ENCODE results near the gene ZNF408. TPM values are rescaled to one million over a fixed set of nuclear protein-coding genes. Genes with fewer than 3 reads are reported as not detected.

Gene ZNF408
- total RNA-seq (2021) (13.3 to 16.0 TPM (median 15.2 TPM) in 3 replicates), Bru-seq, nascent RNA (percentile 81 among the genes with signal in this experiment)
- long read RNA-seq, experiment 1, transcript ZNF408-201 (5 exons, 2,442 nt), result major isoform, 47 of 54 reads
- long read RNA-seq, experiment 1, partial matches to known transcripts, result 2 of 54 reads
- long read RNA-seq, experiment 1, other reads (novel, unspliced or antisense), result 4 of 54 reads
- long read RNA-seq, experiment 2, transcript ZNF408-201 (5 exons, 2,442 nt), result major isoform, 7 of 14 reads
- long read RNA-seq, experiment 2, partial matches to known transcripts, result 2 of 14 reads
- long read RNA-seq, experiment 2, other reads (novel, unspliced or antisense), result 5 of 14 reads
- long read RNA-seq, experiment 3, transcript ZNF408-201 (5 exons, 2,442 nt), result major isoform, 10 of 10 reads
- long read RNA-seq, experiment 3, partial matches to known transcripts, result 0 of 10 reads
- long read RNA-seq, experiment 3, other reads (novel, unspliced or antisense), result 0 of 10 reads

DNA sequence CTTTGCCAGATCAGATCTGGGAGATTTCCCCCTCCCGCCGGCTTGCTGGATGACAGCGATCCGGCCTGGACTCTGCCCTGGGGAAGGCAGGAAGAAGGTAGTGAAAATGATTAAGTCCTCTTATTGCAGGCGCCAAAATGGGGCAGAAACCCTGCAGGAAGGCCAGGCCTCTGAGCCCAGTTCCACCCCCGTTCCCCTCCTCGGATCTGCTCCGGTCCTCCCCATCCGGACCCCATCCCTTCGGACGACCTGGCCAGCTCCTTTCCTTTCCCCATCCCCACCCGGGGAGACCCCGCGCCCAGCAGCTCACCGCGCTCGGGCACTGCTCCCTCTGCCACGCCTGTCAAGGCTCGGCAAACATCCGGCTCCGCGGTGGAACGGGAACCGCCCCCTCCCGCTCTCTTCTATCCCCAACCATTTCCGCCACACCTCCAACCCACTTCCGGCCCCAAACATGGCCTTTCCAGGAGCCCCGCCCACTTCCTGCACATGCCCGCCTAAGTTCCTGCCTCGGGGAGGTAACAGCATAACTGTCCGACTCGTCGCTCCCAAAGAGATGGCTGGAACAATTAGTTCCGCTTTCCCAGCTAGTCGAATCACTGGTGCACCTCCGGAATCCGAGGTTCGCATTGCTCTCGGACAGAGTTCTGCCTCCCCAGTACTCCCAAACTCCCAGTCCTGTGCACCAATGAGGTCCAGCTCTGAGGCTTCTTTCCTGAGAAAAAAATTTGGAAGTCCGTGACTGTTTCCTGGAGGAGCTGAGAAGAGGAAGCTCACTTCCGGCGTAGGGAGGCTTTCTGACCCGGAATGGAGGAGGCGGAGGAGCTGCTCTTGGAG is at the start of gene ZNF408, which contains the start of gene ARHGAP1:
TSS of gene ZNF408 (plus strand) at position 791 of the 837 bp plus-strand sequence. CDS start at position 808, 17 bp downstream.
TSS of gene ARHGAP1 (minus strand) at position 379 of the 837 bp plus-strand sequence. CDS start 4,512 bp downstream, outside the sequence.
- peaks cover 29% of the 10 kb centered on the region for H3K36me3 Mint-ChIP-seq
- H3K27me3 Mint-ChIP-seq (ENCODE audit: low read depth), result no peaks in the 10 kb centered on the region
- POLR2A ChIA-PET, result interaction anchor here (0.6 to 1.0 kb wide), 4 partner anchors 19 to 514 kb away, joined by 3 to 6 read pairs (median 4); partner anchors contain the start of genes DDB2 and F2
- ATAC-seq (peak; percentile 89), DNase-seq (ENCODE audit: low spot score) (peak; percentile 99)
- H3K4me1 Mint-ChIP-seq, result peaks cover 11% of the 10 kb centered on the region
- peak within 1 kb of the TSS; percentile 98 for H3K4me3 Mint-ChIP-seq
- CTCF ChIA-PET, result interaction anchor here (0.8 to 2.4 kb wide), 13 partner anchors 13 to 479 kb away, joined by 3 to 8 read pairs (median 4); no protein-coding TSS in a partner anchor
- peak within 1 kb of the TSS; percentile 100 for H3K27ac Mint-ChIP-seq
- H3K9me3 Mint-ChIP-seq, result no peaks in the 10 kb centered on the region
- TF ChIP-seq, protein P1, sequence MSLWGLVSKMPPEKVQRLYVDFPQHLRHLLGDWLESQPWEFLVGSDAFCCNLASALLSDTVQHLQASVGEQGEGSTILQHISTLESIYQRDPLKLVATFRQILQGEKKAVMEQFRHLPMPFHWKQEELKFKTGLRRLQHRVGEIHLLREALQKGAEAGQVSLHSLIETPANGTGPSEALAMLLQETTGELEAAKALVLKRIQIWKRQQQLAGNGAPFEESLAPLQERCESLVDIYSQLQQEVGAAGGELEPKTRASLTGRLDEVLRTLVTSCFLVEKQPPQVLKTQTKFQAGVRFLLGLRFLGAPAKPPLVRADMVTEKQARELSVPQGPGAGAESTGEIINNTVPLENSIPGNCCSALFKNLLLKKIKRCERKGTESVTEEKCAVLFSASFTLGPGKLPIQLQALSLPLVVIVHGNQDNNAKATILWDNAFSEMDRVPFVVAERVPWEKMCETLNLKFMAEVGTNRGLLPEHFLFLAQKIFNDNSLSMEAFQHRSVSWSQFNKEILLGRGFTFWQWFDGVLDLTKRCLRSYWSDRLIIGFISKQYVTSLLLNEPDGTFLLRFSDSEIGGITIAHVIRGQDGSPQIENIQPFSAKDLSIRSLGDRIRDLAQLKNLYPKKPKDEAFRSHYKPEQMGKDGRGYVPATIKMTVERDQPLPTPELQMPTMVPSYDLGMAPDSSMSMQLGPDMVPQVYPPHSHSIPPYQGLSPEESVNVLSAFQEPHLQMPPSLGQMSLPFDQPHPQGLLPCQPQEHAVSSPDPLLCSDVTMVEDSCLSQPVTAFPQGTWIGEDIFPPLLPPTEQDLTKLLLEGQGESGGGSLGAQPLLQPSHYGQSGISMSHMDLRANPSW (CRISPR knock-in tag; conservative IDR thresholded peaks at IDR 0.05; ENCODE audit: low read depth), result no peak
- TF ChIP-seq, protein P2, sequence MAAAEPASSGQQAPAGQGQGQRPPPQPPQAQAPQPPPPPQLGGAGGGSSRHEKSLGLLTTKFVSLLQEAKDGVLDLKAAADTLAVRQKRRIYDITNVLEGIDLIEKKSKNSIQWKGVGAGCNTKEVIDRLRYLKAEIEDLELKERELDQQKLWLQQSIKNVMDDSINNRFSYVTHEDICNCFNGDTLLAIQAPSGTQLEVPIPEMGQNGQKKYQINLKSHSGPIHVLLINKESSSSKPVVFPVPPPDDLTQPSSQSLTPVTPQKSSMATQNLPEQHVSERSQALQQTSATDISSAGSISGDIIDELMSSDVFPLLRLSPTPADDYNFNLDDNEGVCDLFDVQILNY (CRISPR knock-in tag; IDR thresholded peaks at IDR 0.05), result no peak
- no peak for TF ChIP-seq MXD4 (CRISPR knock-in tag; IDR thresholded peaks at IDR 0.05; ENCODE audit: borderline replicate concordance)
- TF ChIP-seq TP53 (CRISPR knock-in tag; IDR thresholded peaks at IDR 0.05), result no peak
- no peak for TF ChIP-seq IRF2 (CRISPR knock-in tag; IDR thresholded peaks at IDR 0.05; ENCODE audit: borderline replicate concordance, low read depth)
- TF ChIP-seq, protein P3, sequence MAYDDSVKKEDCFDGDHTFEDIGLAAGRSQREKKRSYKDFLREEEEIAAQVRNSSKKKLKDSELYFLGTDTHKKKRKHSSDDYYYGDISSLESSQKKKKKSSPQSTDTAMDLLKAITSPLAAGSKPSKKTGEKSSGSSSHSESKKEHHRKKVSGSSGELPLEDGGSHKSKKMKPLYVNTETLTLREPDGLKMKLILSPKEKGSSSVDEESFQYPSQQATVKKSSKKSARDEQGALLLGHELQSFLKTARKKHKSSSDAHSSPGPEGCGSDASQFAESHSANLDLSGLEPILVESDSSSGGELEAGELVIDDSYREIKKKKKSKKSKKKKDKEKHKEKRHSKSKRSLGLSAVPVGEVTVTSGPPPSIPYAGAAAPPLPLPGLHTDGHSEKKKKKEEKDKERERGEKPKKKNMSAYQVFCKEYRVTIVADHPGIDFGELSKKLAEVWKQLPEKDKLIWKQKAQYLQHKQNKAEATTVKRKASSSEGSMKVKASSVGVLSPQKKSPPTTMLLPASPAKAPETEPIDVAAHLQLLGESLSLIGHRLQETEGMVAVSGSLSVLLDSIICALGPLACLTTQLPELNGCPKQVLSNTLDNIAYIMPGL (CRISPR knock-in tag; IDR thresholded peaks at IDR 0.05), result peak; percentile 38; the same call in 1 of the 2 replicates
- TF ChIP-seq, protein P4, sequence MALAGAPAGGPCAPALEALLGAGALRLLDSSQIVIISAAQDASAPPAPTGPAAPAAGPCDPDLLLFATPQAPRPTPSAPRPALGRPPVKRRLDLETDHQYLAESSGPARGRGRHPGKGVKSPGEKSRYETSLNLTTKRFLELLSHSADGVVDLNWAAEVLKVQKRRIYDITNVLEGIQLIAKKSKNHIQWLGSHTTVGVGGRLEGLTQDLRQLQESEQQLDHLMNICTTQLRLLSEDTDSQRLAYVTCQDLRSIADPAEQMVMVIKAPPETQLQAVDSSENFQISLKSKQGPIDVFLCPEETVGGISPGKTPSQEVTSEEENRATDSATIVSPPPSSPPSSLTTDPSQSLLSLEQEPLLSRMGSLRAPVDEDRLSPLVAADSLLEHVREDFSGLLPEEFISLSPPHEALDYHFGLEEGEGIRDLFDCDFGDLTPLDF (CRISPR knock-in tag; IDR thresholded peaks at IDR 0.05), result no peak
- TF ChIP-seq ZNF416 (CRISPR knock-in tag; IDR thresholded peaks at IDR 0.05), result no peak
- no peak for TF ChIP-seq ATF1 (CRISPR knock-in tag; IDR thresholded peaks at IDR 0.05)
- no peak for TF ChIP-seq PRRX2 (CRISPR knock-in tag; IDR thresholded peaks at IDR 0.05)
- TF ChIP-seq, protein P5, sequence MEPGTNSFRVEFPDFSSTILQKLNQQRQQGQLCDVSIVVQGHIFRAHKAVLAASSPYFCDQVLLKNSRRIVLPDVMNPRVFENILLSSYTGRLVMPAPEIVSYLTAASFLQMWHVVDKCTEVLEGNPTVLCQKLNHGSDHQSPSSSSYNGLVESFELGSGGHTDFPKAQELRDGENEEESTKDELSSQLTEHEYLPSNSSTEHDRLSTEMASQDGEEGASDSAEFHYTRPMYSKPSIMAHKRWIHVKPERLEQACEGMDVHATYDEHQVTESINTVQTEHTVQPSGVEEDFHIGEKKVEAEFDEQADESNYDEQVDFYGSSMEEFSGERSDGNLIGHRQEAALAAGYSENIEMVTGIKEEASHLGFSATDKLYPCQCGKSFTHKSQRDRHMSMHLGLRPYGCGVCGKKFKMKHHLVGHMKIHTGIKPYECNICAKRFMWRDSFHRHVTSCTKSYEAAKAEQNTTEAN (CRISPR knock-in tag; IDR thresholded peaks at IDR 0.05), result no peak
- no peak for TF ChIP-seq GTF2I (CRISPR knock-in tag; conservative IDR thresholded peaks at IDR 0.05)
- TF ChIP-seq, protein P6, sequence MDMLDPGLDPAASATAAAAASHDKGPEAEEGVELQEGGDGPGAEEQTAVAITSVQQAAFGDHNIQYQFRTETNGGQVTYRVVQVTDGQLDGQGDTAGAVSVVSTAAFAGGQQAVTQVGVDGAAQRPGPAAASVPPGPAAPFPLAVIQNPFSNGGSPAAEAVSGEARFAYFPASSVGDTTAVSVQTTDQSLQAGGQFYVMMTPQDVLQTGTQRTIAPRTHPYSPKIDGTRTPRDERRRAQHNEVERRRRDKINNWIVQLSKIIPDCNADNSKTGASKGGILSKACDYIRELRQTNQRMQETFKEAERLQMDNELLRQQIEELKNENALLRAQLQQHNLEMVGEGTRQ (CRISPR knock-in tag; IDR thresholded peaks at IDR 0.05), result peak; percentile 73
- TF ChIP-seq CBFB (CRISPR knock-in tag; IDR thresholded peaks at IDR 0.05; ENCODE audit: low read depth), result peak; percentile 48; the same call in 1 of the 2 replicates
- TF ChIP-seq NFE2L1 (CRISPR knock-in tag; IDR thresholded peaks at IDR 0.05), result no peak
- TF ChIP-seq, protein P7, sequence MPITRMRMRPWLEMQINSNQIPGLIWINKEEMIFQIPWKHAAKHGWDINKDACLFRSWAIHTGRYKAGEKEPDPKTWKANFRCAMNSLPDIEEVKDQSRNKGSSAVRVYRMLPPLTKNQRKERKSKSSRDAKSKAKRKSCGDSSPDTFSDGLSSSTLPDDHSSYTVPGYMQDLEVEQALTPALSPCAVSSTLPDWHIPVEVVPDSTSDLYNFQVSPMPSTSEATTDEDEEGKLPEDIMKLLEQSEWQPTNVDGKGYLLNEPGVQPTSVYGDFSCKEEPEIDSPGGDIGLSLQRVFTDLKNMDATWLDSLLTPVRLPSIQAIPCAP (CRISPR knock-in tag; IDR thresholded peaks at IDR 0.05), result no peak
- TF ChIP-seq ETV6 (CRISPR knock-in tag; IDR thresholded peaks at IDR 0.05), result no peak
- TF ChIP-seq, protein P8, sequence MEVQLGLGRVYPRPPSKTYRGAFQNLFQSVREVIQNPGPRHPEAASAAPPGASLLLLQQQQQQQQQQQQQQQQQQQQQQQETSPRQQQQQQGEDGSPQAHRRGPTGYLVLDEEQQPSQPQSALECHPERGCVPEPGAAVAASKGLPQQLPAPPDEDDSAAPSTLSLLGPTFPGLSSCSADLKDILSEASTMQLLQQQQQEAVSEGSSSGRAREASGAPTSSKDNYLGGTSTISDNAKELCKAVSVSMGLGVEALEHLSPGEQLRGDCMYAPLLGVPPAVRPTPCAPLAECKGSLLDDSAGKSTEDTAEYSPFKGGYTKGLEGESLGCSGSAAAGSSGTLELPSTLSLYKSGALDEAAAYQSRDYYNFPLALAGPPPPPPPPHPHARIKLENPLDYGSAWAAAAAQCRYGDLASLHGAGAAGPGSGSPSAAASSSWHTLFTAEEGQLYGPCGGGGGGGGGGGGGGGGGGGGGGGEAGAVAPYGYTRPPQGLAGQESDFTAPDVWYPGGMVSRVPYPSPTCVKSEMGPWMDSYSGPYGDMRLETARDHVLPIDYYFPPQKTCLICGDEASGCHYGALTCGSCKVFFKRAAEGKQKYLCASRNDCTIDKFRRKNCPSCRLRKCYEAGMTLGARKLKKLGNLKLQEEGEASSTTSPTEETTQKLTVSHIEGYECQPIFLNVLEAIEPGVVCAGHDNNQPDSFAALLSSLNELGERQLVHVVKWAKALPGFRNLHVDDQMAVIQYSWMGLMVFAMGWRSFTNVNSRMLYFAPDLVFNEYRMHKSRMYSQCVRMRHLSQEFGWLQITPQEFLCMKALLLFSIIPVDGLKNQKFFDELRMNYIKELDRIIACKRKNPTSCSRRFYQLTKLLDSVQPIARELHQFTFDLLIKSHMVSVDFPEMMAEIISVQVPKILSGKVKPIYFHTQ (CRISPR knock-in tag; IDR thresholded peaks at IDR 0.05), result no peak; the same call in 1 of the 2 replicates
- 0 out of 2 replicates have a peak, but pooled peaks have one; percentile 33 for TF ChIP-seq ESRRA (CRISPR knock-in tag; IDR thresholded peaks at IDR 0.05; ENCODE audit: borderline replicate concordance)
- TF ChIP-seq CREB1 (CRISPR knock-in tag; IDR thresholded peaks at IDR 0.05), result no peak
- TF ChIP-seq, protein P9, sequence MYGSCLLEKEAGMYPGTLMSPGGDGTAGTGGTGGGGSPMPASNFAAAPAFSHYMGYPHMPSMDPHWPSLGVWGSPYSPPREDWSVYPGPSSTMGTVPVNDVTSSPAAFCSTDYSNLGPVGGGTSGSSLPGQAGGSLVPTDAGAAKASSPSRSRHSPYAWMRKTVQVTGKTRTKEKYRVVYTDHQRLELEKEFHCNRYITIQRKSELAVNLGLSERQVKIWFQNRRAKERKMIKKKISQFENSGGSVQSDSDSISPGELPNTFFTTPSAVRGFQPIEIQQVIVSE (CRISPR knock-in tag; IDR thresholded peaks at IDR 0.05; ENCODE audit: borderline replicate concordance), result no peak
